Endodermal cell (in vitro differentiated cells): ENCODE measurements around the gene TP53I13. TPM values are rescaled to one million over a fixed set of nuclear protein-coding genes. Genes with fewer than 3 reads are reported as not detected.

Experiments
- DNase-seq: peaks from one replicate; pipeline ENCODE4 v3.0.0-alpha.2; 2017
- H3K27ac ChIP-seq: 2 replicates; pipeline ENCODE4 v1.5.1; 2013; ENCODE audit warnings: mild to moderate bottlenecking, low read depth, low read length, moderate library complexity
- H3K27me3 ChIP-seq: 2 replicates; pipeline ENCODE4 v1.6.1; 2013; ENCODE audit warnings: mild to moderate bottlenecking, low read length, moderate library complexity; ENCODE audit not compliant: insufficient read depth, control insufficient read depth, poor library complexity, severe bottlenecking
- H3K36me3 ChIP-seq: 2 replicates; pipeline ENCODE4 v1.7.0; 2013; ENCODE audit warnings: mild to moderate bottlenecking, low read length, moderate library complexity; ENCODE audit not compliant: control insufficient read depth, insufficient read depth
- H3K4me1 ChIP-seq: one replicate; pipeline ENCODE4 v1.7.0; 2013; ENCODE audit warnings: low read length; ENCODE audit not compliant: control insufficient read depth, insufficient read depth
- H3K4me3 ChIP-seq: 2 replicates; pipeline ENCODE4 v1.5.1; 2013; ENCODE audit warnings: mild to moderate bottlenecking, low read length, moderate library complexity
- H3K9ac ChIP-seq: 2 replicates; pipeline ENCODE4 v1.6.1; 2013; ENCODE audit warnings: mild to moderate bottlenecking, low read length, moderate library complexity; ENCODE audit not compliant: poor library complexity, severe bottlenecking; ENCODE audit errors: extremely low read depth
- H3K9me3 ChIP-seq: 2 replicates; pipeline ENCODE4 v1.6.1; 2013; ENCODE audit warnings: mild to moderate bottlenecking, low read length, moderate library complexity; ENCODE audit not compliant: control insufficient read depth
- H3K27ac Mint-ChIP-seq: 2 replicates; pipeline ENCODE4 v1.8.0; 2020; ENCODE audit warnings: mixed read lengths
- H3K27me3 Mint-ChIP-seq: 2 replicates; pipeline ENCODE4 v1.8.0; 2021; ENCODE audit warnings: mild to moderate bottlenecking, mixed read lengths; ENCODE audit not compliant: insufficient read depth
- H3K36me3 Mint-ChIP-seq: 2 replicates; pipeline ENCODE4 v1.8.0; 2020; ENCODE audit warnings: low read depth, mixed read lengths
- H3K4me1 Mint-ChIP-seq: 2 replicates; pipeline ENCODE4 v1.8.0; 2020; ENCODE audit warnings: mixed read lengths
- H3K4me3 Mint-ChIP-seq: 2 replicates; pipeline ENCODE4 v1.8.0; 2020; ENCODE audit warnings: mild to moderate bottlenecking, moderate library complexity, mixed read lengths
- H3K9me3 Mint-ChIP-seq: 2 replicates; pipeline ENCODE4 v1.8.0; 2020; ENCODE audit warnings: mild to moderate bottlenecking, mixed read lengths
- WGBS, 2 experiments: methylation state at CpG; one replicate each; pipeline versions ENCODE4 v1.1.5 to v1.1.7; 2013; ENCODE audit warnings: missing lambda C conversion rate in 2 of 2, mixed read lengths in 1 of 2; ENCODE audit not compliant: insufficient coverage in 1 of 2, insufficient read length in 1 of 2; 5-methylcytosine and 5-hydroxymethylcytosine counted together
- total RNA-seq, 2 donors: library from RNA; stranded (reverse); fragmentation: NEBNext Ultra II Directional in 1 of 2; extraction: Animal tissue kit (Norgen Biotek cat#: 25700) in 1 of 2; gene quantifications; 2 replicates in 1 of 2; 3 replicates in 1 of 2; pipeline ENCODE4 v1.2.1, GENCODE V29; 2021
- TF ChIP-seq, protein P1 (sequence below): fragments of 200-600 bp; sonication (generic); conservative IDR thresholded peaks from 2 replicates; pipeline ENCODE4 v1.5.0; 2021; ENCODE audit warnings: antibody characterized with exemption, mild to moderate bottlenecking

The TP53I13 gene
- total RNA-seq, 2 donors from 2014 or later, result 21.7 to 31.0 TPM

DNA sequence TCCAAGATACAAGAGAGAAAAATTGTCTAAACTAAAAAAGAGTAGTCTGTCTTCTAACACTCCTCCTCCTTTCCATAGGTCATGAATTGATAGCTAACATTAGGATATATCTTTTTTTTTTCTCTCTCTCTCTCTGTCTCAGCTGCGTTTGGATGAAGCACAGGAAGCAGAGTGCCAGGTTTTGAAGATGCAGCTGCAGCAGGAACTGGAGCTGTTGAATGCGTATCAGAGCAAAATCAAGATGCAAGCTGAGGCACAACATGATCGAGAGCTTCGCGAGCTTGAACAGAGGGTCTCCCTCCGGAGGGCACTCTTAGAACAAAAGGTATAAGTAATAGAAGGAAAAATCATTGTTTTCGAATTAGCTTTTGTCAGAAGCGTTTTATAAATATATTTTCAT is 34.5 kb upstream of the TP53I13 start:
- no peak overlapping the region for H3K4me3 Mint-ChIP-seq
- H3K4me1 ChIP-seq, result no peaks in the 10 kb centered on the region
- peaks cover 73% of the 10 kb centered on the region for H3K36me3 Mint-ChIP-seq
- peaks cover 26% of the 10 kb centered on the region for H3K9me3 ChIP-seq
- no peaks in the 10 kb centered on the region for H3K27me3 ChIP-seq
- no peaks in the 10 kb centered on the region for H3K27me3 Mint-ChIP-seq
- peaks cover 2% of the 10 kb centered on the region for H3K4me1 Mint-ChIP-seq
- no peak overlapping the region for H3K27ac ChIP-seq
- TF ChIP-seq, protein P1, sequence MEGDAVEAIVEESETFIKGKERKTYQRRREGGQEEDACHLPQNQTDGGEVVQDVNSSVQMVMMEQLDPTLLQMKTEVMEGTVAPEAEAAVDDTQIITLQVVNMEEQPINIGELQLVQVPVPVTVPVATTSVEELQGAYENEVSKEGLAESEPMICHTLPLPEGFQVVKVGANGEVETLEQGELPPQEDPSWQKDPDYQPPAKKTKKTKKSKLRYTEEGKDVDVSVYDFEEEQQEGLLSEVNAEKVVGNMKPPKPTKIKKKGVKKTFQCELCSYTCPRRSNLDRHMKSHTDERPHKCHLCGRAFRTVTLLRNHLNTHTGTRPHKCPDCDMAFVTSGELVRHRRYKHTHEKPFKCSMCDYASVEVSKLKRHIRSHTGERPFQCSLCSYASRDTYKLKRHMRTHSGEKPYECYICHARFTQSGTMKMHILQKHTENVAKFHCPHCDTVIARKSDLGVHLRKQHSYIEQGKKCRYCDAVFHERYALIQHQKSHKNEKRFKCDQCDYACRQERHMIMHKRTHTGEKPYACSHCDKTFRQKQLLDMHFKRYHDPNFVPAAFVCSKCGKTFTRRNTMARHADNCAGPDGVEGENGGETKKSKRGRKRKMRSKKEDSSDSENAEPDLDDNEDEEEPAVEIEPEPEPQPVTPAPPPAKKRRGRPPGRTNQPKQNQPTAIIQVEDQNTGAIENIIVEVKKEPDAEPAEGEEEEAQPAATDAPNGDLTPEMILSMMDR, result no peak
- H3K36me3 ChIP-seq, result peaks cover 72% of the 10 kb centered on the region
- no peak for DNase-seq
- peaks cover 24% of the 10 kb centered on the region for H3K9me3 Mint-ChIP-seq
- WGBS, 2 experiments, result 99 to 100% methylated on average over 7 to 8 of the region's 8 CpGs
- no peak overlapping the region for H3K4me3 ChIP-seq
- no peak overlapping the region for H3K9ac ChIP-seq
- H3K27ac Mint-ChIP-seq, result no peak overlapping the region

DNA sequence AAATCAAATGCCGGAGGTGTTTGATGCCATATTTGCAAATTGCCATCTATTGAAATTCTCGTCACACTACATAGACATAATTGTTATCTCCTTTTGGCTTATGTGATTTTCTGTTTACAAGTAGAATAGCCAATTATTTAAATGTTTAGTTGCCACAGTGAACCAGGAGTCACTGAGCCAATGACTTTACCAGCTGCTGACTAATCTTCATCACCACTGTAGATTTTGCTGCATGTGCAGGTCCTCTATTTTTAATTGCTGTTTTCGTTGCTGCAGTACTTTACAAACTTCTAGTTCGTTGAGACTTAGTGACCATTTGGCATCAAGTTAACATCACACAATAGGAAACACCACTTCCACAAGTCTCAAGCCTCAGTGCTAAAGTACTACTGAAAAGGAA is 24.4 kb upstream of the TP53I13 start:
- no peaks in the 10 kb centered on the region for H3K27me3 Mint-ChIP-seq
- Histone ChIP-seq H3K27ac (no peak overlapping the region), H3K36me3 (peaks cover 80% of the 10 kb centered on the region), H3K9me3 (no peaks in the 10 kb centered on the region), H3K4me3 (no peak overlapping the region), H3K9ac (no peak overlapping the region), H3K27me3 (no peaks in the 10 kb centered on the region), H3K4me1 (no peaks in the 10 kb centered on the region)
- H3K4me1 Mint-ChIP-seq, result peaks cover 4% of the 10 kb centered on the region
- no peak overlapping the region for H3K4me3 Mint-ChIP-seq
- no peak for DNase-seq
- H3K27ac Mint-ChIP-seq, result no peak overlapping the region
- H3K36me3 Mint-ChIP-seq, result peaks cover 43% of the 10 kb centered on the region
- TF ChIP-seq, protein P1, result no peak
- 89 to 95% methylated on average over 3 to 4 of the region's 4 CpGs for WGBS, 2 experiments
- no peaks in the 10 kb centered on the region for H3K9me3 Mint-ChIP-seq

DNA sequence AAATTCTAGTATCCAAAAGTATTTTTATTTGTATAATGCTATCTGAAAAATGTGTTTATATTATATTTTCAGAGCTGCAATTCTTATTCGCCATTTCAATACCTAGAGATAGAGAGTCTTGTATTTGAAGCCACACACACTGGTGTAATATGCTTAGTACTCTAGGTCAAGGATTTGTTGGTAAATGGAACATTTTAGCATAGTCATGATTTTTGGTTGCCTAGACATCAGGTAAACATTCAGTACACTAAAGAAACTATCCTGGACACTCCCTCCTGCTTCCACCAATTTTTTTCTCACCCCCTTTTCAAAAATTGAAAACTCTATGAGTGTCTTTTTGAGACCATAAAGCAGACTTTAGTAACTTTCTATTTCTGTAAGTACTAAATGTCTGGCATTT is 22.4 kb upstream of the TP53I13 start:
- no peak for DNase-seq
- Mint-ChIP-seq H3K36me3 (peaks cover 33% of the 10 kb centered on the region), H3K27ac (no peak overlapping the region), H3K27me3 (no peaks in the 10 kb centered on the region), H3K4me1 (peaks cover 5% of the 10 kb centered on the region), H3K9me3 (no peaks in the 10 kb centered on the region), H3K4me3 (no peak overlapping the region)
- TF ChIP-seq, protein P1, result no peak
- Histone ChIP-seq H3K27ac (no peak overlapping the region), H3K27me3 (no peaks in the 10 kb centered on the region), H3K36me3 (peaks cover 66% of the 10 kb centered on the region), H3K9me3 (no peaks in the 10 kb centered on the region), H3K9ac (no peak overlapping the region), H3K4me3 (no peak overlapping the region), H3K4me1 (no peaks in the 10 kb centered on the region)
- WGBS, 2 experiments, result 90% methylated on average over 1 of the region's 1 CpG; no CpG with 5 or more reads in 1 of the 2 experiments
